ENCODE data around the gene PPIA. TPM values are rescaled to one million over a fixed set of nuclear protein-coding genes. Genes with fewer than 3 reads are reported as not detected.

PPIA gene
- total RNA-seq, 4 donors from 2014 or later = 1,097 to 2,167 (median 1,431) TPM

GRCh38 chr7:44755698-44756627 is 40.5 kb upstream of the PPIA start:
- peaks cover 0 to 48% of the 10 kb centered on the region in 2 donors for H3K36me3 ChIP-seq
- TF ChIP-seq POLR2AphosphoS5 (IDR thresholded peaks at IDR 0.05) = no peak
- TF ChIP-seq EP300 (IDR thresholded peaks at IDR 0.05) = no peak
- H3K9me3 ChIP-seq = no peaks in the 10 kb centered on the region
- H3K4me3 ChIP-seq = no peak overlapping the region
- no peaks in the 10 kb centered on the region for H3K27me3 ChIP-seq
- ATAC-seq = peak; percentile 4
- peak overlapping the region in 3 of 4 donors; percentile 59 to 68 (median 68) for H3K27ac ChIP-seq
- WGBS, 2 donors (ENCODE audit: low coverage in 1 of 2) = 48% methylated on average over 5 of the region's 17 CpGs; no CpG with 5 or more reads in 1 of the 2 donors
- peaks cover 0 to 59% (median 35%) of the 10 kb centered on the region in 3 donors for H3K4me1 ChIP-seq

- Histone ChIP-seq H3K27ac (peak overlapping the region in 1 of 4 donors; percentile 68), H3K4me3 (no peak overlapping the region), H3K9me3 (no peaks in the 10 kb centered on the region), H3K4me1 (peaks cover 0 to 57% (median 31%) of the 10 kb centered on the region in 3 donors), H3K27me3 (no peaks in the 10 kb centered on the region), H3K36me3 (peaks cover 0 to 53% of the 10 kb centered on the region in 2 donors)
- ATAC-seq = no peak
- no peak for TF ChIP-seq CTCF (IDR thresholded peaks at IDR 0.05)
- TF ChIP-seq EP300 (IDR thresholded peaks at IDR 0.05) = no peak
- no peak for TF ChIP-seq POLR2AphosphoS5 (IDR thresholded peaks at IDR 0.05)
- no peak for TF ChIP-seq POLR2A (IDR thresholded peaks at IDR 0.05)
- WGBS, 2 donors (ENCODE audit: low coverage in 1 of 2) = no CpG with 5 or more reads among the region's 12 CpGs
These were observed 39.6 kb upstream of the PPIA start for GRCh38 chr7:44756904-44757303.

- H3K27ac ChIP-seq = peak overlapping the region in 2 of 4 donors; percentile 24 to 68
- H3K36me3 ChIP-seq = peaks cover 0 to 57% of the 10 kb centered on the region in 2 donors
- peaks cover 0 to 59% (median 31%) of the 10 kb centered on the region in 3 donors for H3K4me1 ChIP-seq
- TF ChIP-seq POLR2A (IDR thresholded peaks at IDR 0.05) (no peak), CTCF (IDR thresholded peaks at IDR 0.05) (no peak), POLR2AphosphoS5 (IDR thresholded peaks at IDR 0.05) (no peak), EP300 (IDR thresholded peaks at IDR 0.05) (no peak)
- no peak overlapping the region for H3K4me3 ChIP-seq
- H3K27me3 ChIP-seq = no peaks in the 10 kb centered on the region
- peak; percentile 24 for ATAC-seq
- WGBS, 2 donors (ENCODE audit: low coverage in 1 of 2) = 37% methylated on average over 4 of the region's 10 CpGs; no CpG with 5 or more reads in 1 of the 2 donors
- no peaks in the 10 kb centered on the region for H3K9me3 ChIP-seq
These were observed 39.2 kb upstream of the PPIA start for GRCh38 chr7:44757311-44757710.

GRCh38 chr7:44757739-44758138 is 38.7 kb upstream of the PPIA start:
- Histone ChIP-seq H3K36me3 (peaks cover 0 to 61% of the 10 kb centered on the region in 2 donors), H3K9me3 (no peaks in the 10 kb centered on the region), H3K27ac (peak overlapping the region in 2 of 4 donors; percentile 24 to 68), H3K4me3 (no peak overlapping the region), H3K27me3 (no peaks in the 10 kb centered on the region), H3K4me1 (peaks cover 0 to 59% (median 31%) of the 10 kb centered on the region in 3 donors)
- no peak for ATAC-seq
- WGBS, 2 donors (ENCODE audit: low coverage in 1 of 2) = 77% methylated on average over 4 of the region's 7 CpGs; no CpG with 5 or more reads in 1 of the 2 donors
- TF ChIP-seq POLR2A (IDR thresholded peaks at IDR 0.05) = no peak
- TF ChIP-seq POLR2AphosphoS5 (IDR thresholded peaks at IDR 0.05) = no peak
- TF ChIP-seq CTCF (IDR thresholded peaks at IDR 0.05) = no peak
- TF ChIP-seq EP300 (IDR thresholded peaks at IDR 0.05) = no peak

GRCh38 chr7:44759246-44759645 is 37.2 kb upstream of the PPIA start:
- ATAC-seq = no peak
- Histone ChIP-seq H3K36me3 (peaks cover 0 to 76% of the 10 kb centered on the region in 2 donors), H3K4me1 (peaks cover 0 to 56% (median 31%) of the 10 kb centered on the region in 3 donors), H3K4me3 (no peak overlapping the region), H3K27me3 (no peaks in the 10 kb centered on the region), H3K27ac (no peak overlapping the region), H3K9me3 (no peaks in the 10 kb centered on the region)
- TF ChIP-seq EP300 (IDR thresholded peaks at IDR 0.05) (no peak), POLR2A (IDR thresholded peaks at IDR 0.05) (no peak), POLR2AphosphoS5 (IDR thresholded peaks at IDR 0.05) (no peak), CTCF (IDR thresholded peaks at IDR 0.05) (no peak)
- WGBS, 2 donors (ENCODE audit: low coverage in 1 of 2) = 95 to 100% methylated on average over 2 of the region's 9 CpGs

Measured in gastroesophageal sphincter (tissue), 4 donors.